Measurements from ENCODE around the gene EDC4. TPM values are rescaled to one million over a fixed set of nuclear protein-coding genes. Genes with fewer than 3 reads are reported as not detected.

Gene EDC4
- total and polyA plus RNA-seq, 2 of the 13 experiments (the other 11 are each of a cell fraction or from before 2014, with no cell fraction given) = 51.4 to 59.1 TPM

DNA sequence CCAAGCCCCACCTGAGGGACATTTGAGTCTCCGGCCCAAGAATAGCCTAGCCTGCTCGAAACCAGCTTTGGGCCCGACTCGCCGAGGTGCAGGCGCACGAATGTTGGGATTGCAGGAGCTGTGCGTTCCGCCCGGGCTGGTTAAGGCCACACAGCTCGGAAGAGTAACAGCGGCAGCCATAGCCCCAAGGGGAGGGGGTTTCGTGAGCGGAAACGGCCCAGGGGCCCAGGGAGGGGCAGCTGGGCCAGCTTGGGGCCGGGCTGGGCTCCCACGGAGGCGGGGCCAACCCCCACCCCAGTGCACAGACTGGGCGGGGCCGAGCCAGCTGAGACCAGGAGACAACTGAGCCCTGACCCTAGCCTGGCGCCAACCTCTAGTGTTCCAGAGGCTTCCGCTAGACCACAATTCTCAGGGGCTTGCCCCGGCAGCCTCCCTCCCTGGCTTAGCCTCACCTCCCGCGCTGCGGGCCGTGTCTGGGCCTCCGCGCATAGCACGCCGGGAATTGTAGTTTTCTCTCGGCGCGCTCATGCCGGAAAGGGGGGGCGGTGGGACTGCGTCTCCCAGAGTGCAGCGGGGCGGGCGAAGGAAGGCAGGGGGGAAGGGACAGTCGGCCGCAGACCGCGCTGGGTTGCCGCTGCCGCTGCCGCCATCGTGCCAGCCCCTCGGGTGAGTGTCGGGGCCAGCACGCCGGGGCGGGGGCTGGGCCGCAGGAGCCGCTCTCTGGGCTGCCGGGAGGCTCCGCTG lies 26.4 kb upstream of the EDC4 start, which contains the start of gene NUTF2 (continued):
- TF ChIP-seq, protein P1, sequence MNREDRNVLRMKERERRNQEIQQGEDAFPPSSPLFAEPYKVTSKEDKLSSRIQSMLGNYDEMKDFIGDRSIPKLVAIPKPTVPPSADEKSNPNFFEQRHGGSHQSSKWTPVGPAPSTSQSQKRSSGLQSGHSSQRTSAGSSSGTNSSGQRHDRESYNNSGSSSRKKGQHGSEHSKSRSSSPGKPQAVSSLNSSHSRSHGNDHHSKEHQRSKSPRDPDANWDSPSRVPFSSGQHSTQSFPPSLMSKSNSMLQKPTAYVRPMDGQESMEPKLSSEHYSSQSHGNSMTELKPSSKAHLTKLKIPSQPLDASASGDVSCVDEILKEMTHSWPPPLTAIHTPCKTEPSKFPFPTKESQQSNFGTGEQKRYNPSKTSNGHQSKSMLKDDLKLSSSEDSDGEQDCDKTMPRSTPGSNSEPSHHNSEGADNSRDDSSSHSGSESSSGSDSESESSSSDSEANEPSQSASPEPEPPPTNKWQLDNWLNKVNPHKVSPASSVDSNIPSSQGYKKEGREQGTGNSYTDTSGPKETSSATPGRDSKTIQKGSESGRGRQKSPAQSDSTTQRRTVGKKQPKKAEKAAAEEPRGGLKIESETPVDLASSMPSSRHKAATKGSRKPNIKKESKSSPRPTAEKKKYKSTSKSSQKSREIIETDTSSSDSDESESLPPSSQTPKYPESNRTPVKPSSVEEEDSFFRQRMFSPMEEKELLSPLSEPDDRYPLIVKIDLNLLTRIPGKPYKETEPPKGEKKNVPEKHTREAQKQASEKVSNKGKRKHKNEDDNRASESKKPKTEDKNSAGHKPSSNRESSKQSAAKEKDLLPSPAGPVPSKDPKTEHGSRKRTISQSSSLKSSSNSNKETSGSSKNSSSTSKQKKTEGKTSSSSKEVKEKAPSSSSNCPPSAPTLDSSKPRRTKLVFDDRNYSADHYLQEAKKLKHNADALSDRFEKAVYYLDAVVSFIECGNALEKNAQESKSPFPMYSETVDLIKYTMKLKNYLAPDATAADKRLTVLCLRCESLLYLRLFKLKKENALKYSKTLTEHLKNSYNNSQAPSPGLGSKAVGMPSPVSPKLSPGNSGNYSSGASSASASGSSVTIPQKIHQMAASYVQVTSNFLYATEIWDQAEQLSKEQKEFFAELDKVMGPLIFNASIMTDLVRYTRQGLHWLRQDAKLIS (CRISPR knock-in tag; IDR thresholded peaks at IDR 0.05) = no peak
- TF ChIP-seq ZSCAN20 (CRISPR knock-in tag; IDR thresholded peaks at IDR 0.05; ENCODE audit: borderline replicate concordance) = no peak
- peak; percentile 85; the same call in 1 of the 2 replicates for TF ChIP-seq NCOR1 (IDR thresholded peaks at IDR 0.05; ENCODE audit: borderline replicate concordance, low read length)
- TF ChIP-seq ZNF496 (CRISPR knock-in tag; IDR thresholded peaks at IDR 0.05; ENCODE audit: insufficient replicate concordance) = no peak
- peak; percentile 96 for TF ChIP-seq NR2C2 (CRISPR knock-in tag; IDR thresholded peaks at IDR 0.05; ENCODE audit: borderline replicate concordance)
- TF ChIP-seq ZFP41 (CRISPR knock-in tag; IDR thresholded peaks at IDR 0.05; ENCODE audit: borderline replicate concordance) = 0 out of 2 replicates have a peak, but pooled peaks have one; percentile 17
- TF ChIP-seq ZNF564 (CRISPR knock-in tag; IDR thresholded peaks at IDR 0.05) = peak; percentile 86
- TF ChIP-seq ZNF318 (CRISPR knock-in tag; IDR thresholded peaks at IDR 0.05) = no peak; the same call in 1 of the 2 replicates
- TF ChIP-seq ZNF614 (CRISPR knock-in tag; IDR thresholded peaks at IDR 0.05; ENCODE audit: borderline replicate concordance) = no peak; the same call in 1 of the 2 replicates
- TF ChIP-seq, protein P2, sequence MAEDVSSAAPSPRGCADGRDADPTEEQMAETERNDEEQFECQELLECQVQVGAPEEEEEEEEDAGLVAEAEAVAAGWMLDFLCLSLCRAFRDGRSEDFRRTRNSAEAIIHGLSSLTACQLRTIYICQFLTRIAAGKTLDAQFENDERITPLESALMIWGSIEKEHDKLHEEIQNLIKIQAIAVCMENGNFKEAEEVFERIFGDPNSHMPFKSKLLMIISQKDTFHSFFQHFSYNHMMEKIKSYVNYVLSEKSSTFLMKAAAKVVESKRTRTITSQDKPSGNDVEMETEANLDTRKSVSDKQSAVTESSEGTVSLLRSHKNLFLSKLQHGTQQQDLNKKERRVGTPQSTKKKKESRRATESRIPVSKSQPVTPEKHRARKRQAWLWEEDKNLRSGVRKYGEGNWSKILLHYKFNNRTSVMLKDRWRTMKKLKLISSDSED (CRISPR knock-in tag; IDR thresholded peaks at IDR 0.05) = no peak
- TF ChIP-seq ZNF292 (CRISPR knock-in tag; IDR thresholded peaks at IDR 0.05; ENCODE audit: borderline replicate concordance, low read depth) = peak; percentile 71
- TF ChIP-seq CREB3 (CRISPR knock-in tag; IDR thresholded peaks at IDR 0.05) = 0 out of 2 replicates have a peak, but pooled peaks have one; percentile 43
- TF ChIP-seq PHF20 (CRISPR knock-in tag; IDR thresholded peaks at IDR 0.05) = peak; percentile 66
